NT2/D1 (cell line): ENCODE measurements around the gene ABCC3.

Experiments
- SUZ12 ChIP-seq: IDR thresholded peaks from 2 replicates; pipeline ENCODE4 v1.6.1; 2011; ENCODE audit not compliant: insufficient read length, insufficient read depth; ENCODE audit errors: extremely low read depth
- YY1 ChIP-seq: IDR thresholded peaks from 2 replicates; pipeline ENCODE4 v1.6.1; 2011; ENCODE audit not compliant: insufficient read length, insufficient read depth
- ZNF274 ChIP-seq: IDR thresholded peaks from 2 replicates; pipeline ENCODE4 v1.6.1; 2011; ENCODE audit warnings: mild to moderate bottlenecking, low read depth, low read length

- TF ChIP-seq YY1 = no peak
- no peak for TF ChIP-seq ZNF274
- no peak for TF ChIP-seq SUZ12
Measured at GRCh38 chr17:50620237-50620636, 14.4 kb upstream of the ABCC3 start.
